Measurements from ENCODE around the gene PRICKLE4.

DNA sequence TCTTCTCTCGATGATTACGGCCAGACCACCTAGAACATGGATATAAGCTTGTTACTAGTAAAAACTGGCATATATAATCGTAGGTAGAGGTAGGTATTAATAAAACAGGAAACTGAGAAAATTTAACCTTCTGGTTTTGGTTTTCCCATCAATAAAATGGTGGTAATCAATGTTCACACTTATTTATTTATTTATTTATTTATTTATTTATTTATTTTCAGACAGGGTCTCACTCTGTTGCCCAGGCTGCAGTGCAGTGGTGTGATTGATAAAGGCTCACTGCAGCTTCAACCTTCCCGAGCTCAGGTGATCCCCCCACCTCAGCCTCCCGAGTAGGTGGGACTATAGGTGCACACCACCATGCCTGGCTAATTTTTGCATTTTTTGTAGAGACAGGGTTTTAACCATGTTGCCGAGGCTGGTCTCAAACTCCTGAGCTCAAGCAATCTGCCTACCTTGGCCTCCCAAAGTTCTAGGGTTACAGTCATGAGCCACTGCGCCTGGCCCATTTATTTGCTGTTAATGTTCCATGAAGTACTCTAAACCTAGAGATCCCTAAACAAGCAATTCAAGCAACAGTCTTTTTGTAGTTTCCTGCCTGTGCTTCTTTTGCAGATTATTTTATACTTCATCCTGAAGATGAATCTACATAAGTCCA is 18.4 kb downstream of the PRICKLE4 start:
- TF ChIP-seq, protein P1, sequence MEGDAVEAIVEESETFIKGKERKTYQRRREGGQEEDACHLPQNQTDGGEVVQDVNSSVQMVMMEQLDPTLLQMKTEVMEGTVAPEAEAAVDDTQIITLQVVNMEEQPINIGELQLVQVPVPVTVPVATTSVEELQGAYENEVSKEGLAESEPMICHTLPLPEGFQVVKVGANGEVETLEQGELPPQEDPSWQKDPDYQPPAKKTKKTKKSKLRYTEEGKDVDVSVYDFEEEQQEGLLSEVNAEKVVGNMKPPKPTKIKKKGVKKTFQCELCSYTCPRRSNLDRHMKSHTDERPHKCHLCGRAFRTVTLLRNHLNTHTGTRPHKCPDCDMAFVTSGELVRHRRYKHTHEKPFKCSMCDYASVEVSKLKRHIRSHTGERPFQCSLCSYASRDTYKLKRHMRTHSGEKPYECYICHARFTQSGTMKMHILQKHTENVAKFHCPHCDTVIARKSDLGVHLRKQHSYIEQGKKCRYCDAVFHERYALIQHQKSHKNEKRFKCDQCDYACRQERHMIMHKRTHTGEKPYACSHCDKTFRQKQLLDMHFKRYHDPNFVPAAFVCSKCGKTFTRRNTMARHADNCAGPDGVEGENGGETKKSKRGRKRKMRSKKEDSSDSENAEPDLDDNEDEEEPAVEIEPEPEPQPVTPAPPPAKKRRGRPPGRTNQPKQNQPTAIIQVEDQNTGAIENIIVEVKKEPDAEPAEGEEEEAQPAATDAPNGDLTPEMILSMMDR (IDR thresholded peaks at IDR 0.05), result no peak
- TF ChIP-seq SIN3A (IDR thresholded peaks at IDR 0.05; ENCODE audit: borderline replicate concordance, insufficient read depth, low read depth, low read length) (no peak), POLR2AphosphoS5 (IDR thresholded peaks at IDR 0.05; ENCODE audit: low read depth, low read length) (no peak)

Data from Panc1 (cell line).